ENCODE measurements around the gene MRPL20. TPM values are rescaled to one million over a fixed set of nuclear protein-coding genes. Genes with fewer than 3 reads are reported as not detected.

Gene MRPL20
- total and polyA plus RNA-seq, 10 donors = 67.4 to 168 (median 101) TPM

DNA sequence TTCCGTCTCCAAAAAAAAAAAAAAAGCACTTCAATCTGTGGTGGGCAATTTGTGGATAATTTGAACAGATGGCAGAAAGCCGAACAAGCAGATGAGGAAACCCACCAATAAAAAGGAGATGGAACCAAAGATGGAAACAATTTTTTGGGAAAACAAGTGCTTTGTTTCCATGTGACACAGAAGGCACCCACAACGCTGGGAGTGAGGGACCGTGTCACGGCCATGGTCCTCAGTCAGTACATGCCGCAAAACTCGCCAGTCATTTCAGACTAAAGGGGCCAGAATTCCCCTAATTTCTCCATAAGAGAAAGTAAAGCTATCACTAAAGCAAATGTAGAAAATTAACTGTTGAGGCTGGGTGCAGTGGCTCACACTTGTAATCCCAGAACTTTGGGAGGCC is 13.0 kb downstream of the MRPL20 start:
- 82 to 96% (median 91%) methylated on average over 7 of the region's 7 CpGs for WGBS, 5 donors
- no peaks in the 10 kb centered on the region for H3K9me3 ChIP-seq
- no peak overlapping the region for H3K4me3 ChIP-seq
- H3K27ac ChIP-seq = no peak overlapping the region
- peaks cover 14 to 92% (median 89%) of the 10 kb centered on the region in 6 donors for H3K36me3 ChIP-seq
- no peaks in the 10 kb centered on the region for H3K27me3 ChIP-seq (replicated peaks in 1 of 7)
- intact Hi-C loops (cut with DNase I; ENCODE audit: low total_unique reads) = no loop called here
- peaks cover 10 to 63% (median 37%) of the 10 kb centered on the region in 6 donors for H3K4me1 ChIP-seq
- DNase-seq = no peak
- TF ChIP-seq CTCF (IDR thresholded peaks at IDR 0.05 in 8 of 11, conservative IDR thresholded peaks at IDR 0.05 in 3 of 11) = no peak
- TF ChIP-seq POLR2A (IDR thresholded peaks at IDR 0.05) = no peak
- no peak for TF ChIP-seq POLR2AphosphoS5 (IDR thresholded peaks at IDR 0.05)

DNA sequence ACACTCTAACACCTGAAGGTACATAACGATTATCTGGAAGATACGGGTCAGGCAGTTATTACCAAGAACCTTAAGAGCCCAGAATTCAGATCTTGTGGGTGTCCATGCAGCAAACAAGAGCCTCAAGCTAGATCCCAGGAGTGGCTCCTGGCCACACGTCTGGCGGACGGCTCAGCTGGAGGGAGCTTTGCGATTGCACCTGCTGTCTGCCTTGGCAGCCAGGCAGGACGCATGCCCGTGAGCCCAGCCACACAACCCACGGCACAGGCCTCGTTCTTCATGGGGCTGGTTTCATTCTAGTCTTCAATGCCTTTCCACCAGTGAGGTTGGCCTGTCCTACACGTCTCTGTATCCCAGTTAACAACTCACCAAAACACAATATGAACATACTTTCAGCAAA is 13.7 kb downstream of the MRPL20 start:
- DNase-seq = no peak
- WGBS, 5 donors = 92 to 98% (median 96%) methylated on average over 11 of the region's 11 CpGs
- intact Hi-C loops (cut with DNase I; ENCODE audit: low total_unique reads) = no loop called here
- no peak overlapping the region for H3K27ac ChIP-seq
- H3K27me3 ChIP-seq (replicated peaks in 1 of 7) = no peaks in the 10 kb centered on the region
- TF ChIP-seq POLR2AphosphoS5 (IDR thresholded peaks at IDR 0.05) (peak in 1 of 3 donors; percentile 57), POLR2A (IDR thresholded peaks at IDR 0.05) (no peak)
- H3K9me3 ChIP-seq = no peaks in the 10 kb centered on the region
- peaks cover 10 to 59% (median 35%) of the 10 kb centered on the region in 6 donors for H3K4me1 ChIP-seq
- peaks cover 14 to 99% (median 96%) of the 10 kb centered on the region in 6 donors for H3K36me3 ChIP-seq
- no peak overlapping the region for H3K4me3 ChIP-seq

- Histone ChIP-seq H3K4me1 (peaks cover 7 to 55% (median 31%) of the 10 kb centered on the region in 6 donors), H3K27ac (no peak overlapping the region), H3K36me3 (peaks cover 14 to 100% (median 100%) of the 10 kb centered on the region in 6 donors), H3K9me3 (no peaks in the 10 kb centered on the region), H3K4me3 (no peak overlapping the region), H3K27me3 (replicated peaks in 1 of 7) (no peaks in the 10 kb centered on the region)
- intact Hi-C loops (cut with DNase I; ENCODE audit: low total_unique reads) = no loop called here
- DNase-seq = no peak
- 81 to 92% (median 91%) methylated on average over 3 to 4 of the region's 4 CpGs for WGBS, 5 donors
- TF ChIP-seq CTCF (IDR thresholded peaks at IDR 0.05 in 8 of 11, conservative IDR thresholded peaks at IDR 0.05 in 3 of 11) = no peak
- TF ChIP-seq POLR2AphosphoS5 (IDR thresholded peaks at IDR 0.05) = peak in 1 of 3 donors; percentile 12
These were observed 14.1 kb downstream of the MRPL20 start for GRCh38 chr1:1393014-1393413.

GRCh38 chr1:1391225-1391624 is 15.9 kb downstream of the MRPL20 start:
- 75 to 87% (median 84%) methylated on average over 12 of the region's 12 CpGs for WGBS, 5 donors
- Histone ChIP-seq H3K36me3 (peaks cover 18 to 100% (median 100%) of the 10 kb centered on the region in 6 donors), H3K4me3 (no peak overlapping the region), H3K27ac (peak overlapping the region in 1 of 8 donors; percentile 17), H3K27me3 (replicated peaks in 1 of 7) (no peaks in the 10 kb centered on the region), H3K9me3 (no peaks in the 10 kb centered on the region), H3K4me1 (peaks cover 0 to 37% (median 14%) of the 10 kb centered on the region in 6 donors)
- intact Hi-C loops (cut with DNase I; ENCODE audit: low total_unique reads) = no loop called here
- TF ChIP-seq POLR2A (IDR thresholded peaks at IDR 0.05) = no peak
- TF ChIP-seq CTCF (IDR thresholded peaks at IDR 0.05 in 8 of 11, conservative IDR thresholded peaks at IDR 0.05 in 3 of 11) = no peak
- TF ChIP-seq POLR2AphosphoS5 (IDR thresholded peaks at IDR 0.05) = no peak
- DNase-seq = no peak

- 81 to 92% (median 88%) methylated on average over 12 of the region's 12 CpGs for WGBS, 5 donors
These were observed 16.4 kb downstream of the MRPL20 start for GRCh38 chr1:1390675-1391074.

More at GRCh38 chr1:1390675-1391074, 16.4 kb downstream of the MRPL20 start:
- Histone ChIP-seq H3K4me1 (peaks cover 0 to 31% (median 10%) of the 10 kb centered on the region in 6 donors), H3K9me3 (no peaks in the 10 kb centered on the region), H3K36me3 (peaks cover 18 to 100% (median 100%) of the 10 kb centered on the region in 6 donors), H3K27me3 (replicated peaks in 1 of 7) (no peaks in the 10 kb centered on the region), H3K4me3 (no peak overlapping the region), H3K27ac (no peak overlapping the region)
- TF ChIP-seq CTCF (IDR thresholded peaks at IDR 0.05 in 8 of 11, conservative IDR thresholded peaks at IDR 0.05 in 3 of 11) (no peak), POLR2A (IDR thresholded peaks at IDR 0.05) (no peak), POLR2AphosphoS5 (IDR thresholded peaks at IDR 0.05) (no peak)
- no peak for DNase-seq
- intact Hi-C loops (cut with DNase I; ENCODE audit: low total_unique reads) = no loop called here

All from spleen (tissue), 11 donors.